ENCODE measurements around the gene NOP10.

DNA sequence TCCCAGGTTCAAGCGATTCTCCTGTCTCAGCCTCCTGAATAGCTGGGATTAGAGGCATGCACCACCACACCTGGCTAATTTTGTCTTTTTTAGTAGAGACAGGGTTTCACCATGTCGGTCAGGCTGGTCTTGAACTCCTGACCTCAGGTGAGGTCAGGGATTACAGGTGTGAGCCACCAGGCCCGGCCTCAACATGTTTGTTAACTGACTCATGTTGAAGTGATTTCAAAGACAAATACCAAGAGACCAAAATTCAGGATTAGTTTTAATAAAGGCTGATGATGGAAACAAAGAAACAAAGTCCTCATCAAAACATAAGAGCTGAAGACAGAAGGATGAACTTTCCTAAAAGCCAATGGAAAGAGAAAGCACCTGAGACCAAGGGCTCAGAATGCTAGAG lies 41.9 kb downstream of the NOP10 start:
- TF ChIP-seq, protein P1, sequence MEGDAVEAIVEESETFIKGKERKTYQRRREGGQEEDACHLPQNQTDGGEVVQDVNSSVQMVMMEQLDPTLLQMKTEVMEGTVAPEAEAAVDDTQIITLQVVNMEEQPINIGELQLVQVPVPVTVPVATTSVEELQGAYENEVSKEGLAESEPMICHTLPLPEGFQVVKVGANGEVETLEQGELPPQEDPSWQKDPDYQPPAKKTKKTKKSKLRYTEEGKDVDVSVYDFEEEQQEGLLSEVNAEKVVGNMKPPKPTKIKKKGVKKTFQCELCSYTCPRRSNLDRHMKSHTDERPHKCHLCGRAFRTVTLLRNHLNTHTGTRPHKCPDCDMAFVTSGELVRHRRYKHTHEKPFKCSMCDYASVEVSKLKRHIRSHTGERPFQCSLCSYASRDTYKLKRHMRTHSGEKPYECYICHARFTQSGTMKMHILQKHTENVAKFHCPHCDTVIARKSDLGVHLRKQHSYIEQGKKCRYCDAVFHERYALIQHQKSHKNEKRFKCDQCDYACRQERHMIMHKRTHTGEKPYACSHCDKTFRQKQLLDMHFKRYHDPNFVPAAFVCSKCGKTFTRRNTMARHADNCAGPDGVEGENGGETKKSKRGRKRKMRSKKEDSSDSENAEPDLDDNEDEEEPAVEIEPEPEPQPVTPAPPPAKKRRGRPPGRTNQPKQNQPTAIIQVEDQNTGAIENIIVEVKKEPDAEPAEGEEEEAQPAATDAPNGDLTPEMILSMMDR (IDR thresholded peaks at IDR 0.05), result no peak
- TF ChIP-seq POLR2A (IDR thresholded peaks at IDR 0.05), result no peak

Measured in uterus (tissue), 2 donors.